ENCODE measurements around the gene SCGB1D2. TPM values are rescaled to one million over a fixed set of nuclear protein-coding genes. Genes with fewer than 3 reads are reported as not detected.

SCGB1D2 gene
- total and polyA plus RNA-seq, 2 of the 4 experiments (the other 2 are of a cell fraction) = not detected

Other genes with a start within 250 kb of the SCGB1D2 start
- gene INCENP, start 118.2 kb upstream of the SCGB1D2 start, total RNA-seq (2012; rRNA removed) = 23.8 and 26.9 TPM in 2 replicates
- gene INCENP, start 118.2 kb upstream of the SCGB1D2 start, polyA plus RNA-seq (2012; rRNA removed) = 17.7 and 18.6 TPM in 2 replicates
- gene SCGB1D1, start 52.0 kb upstream of the SCGB1D2 start, total RNA-seq (2012; rRNA removed) = not detected in 2 replicates
- gene SCGB1D1, start 52.0 kb upstream of the SCGB1D2 start, polyA plus RNA-seq (2012; rRNA removed) = not detected in 2 replicates
- gene SCGB2A1, start 33.6 kb upstream of the SCGB1D2 start, total RNA-seq (2012; rRNA removed) = not detected in 2 replicates
- not detected in 2 replicates for gene SCGB2A1, start 33.6 kb upstream of the SCGB1D2 start, polyA plus RNA-seq (2012; rRNA removed)
- not detected in 2 replicates for gene SCGB2A2, start 27.9 kb downstream of the SCGB1D2 start, total RNA-seq (2012; rRNA removed)
- not detected in 2 replicates for gene SCGB2A2, start 27.9 kb downstream of the SCGB1D2 start, polyA plus RNA-seq (2012; rRNA removed)
- not detected in 2 replicates for gene SCGB1D4, start 56.8 kb downstream of the SCGB1D2 start, total RNA-seq (2012; rRNA removed)
- gene SCGB1D4, start 56.8 kb downstream of the SCGB1D2 start, polyA plus RNA-seq (2012; rRNA removed) = not detected in 2 replicates
- gene ASRGL1, start 95.2 kb downstream of the SCGB1D2 start, total RNA-seq (2012; rRNA removed) = 0.28 TPM in 1 of 2 replicates, not detected in the other
- 0.72 and 1.0 TPM in 2 replicates for gene ASRGL1, start 95.2 kb downstream of the SCGB1D2 start, polyA plus RNA-seq (2012; rRNA removed)
- gene SCGB1A1, start 176.8 kb downstream of the SCGB1D2 start, total RNA-seq (2012; rRNA removed) = not detected in 2 replicates
- gene SCGB1A1, start 176.8 kb downstream of the SCGB1D2 start, polyA plus RNA-seq (2012; rRNA removed) = not detected in 2 replicates

Data from IMR-90 (cell line).